Colon (tissue), 2 donors: ENCODE data around the gene ENDOU.

Source experiments
- FAIRE-seq: peaks from 2 replicates; lab custom pipeline; 2012; peaks lifted over from hg19 to GRCh38; lab: Jason Lieb, UNC
- donor health status: control.
- donor health status: control.

The ENDOU gene

GRCh38 chr12:47721431-47721973 lies 3.8 kb downstream of the ENDOU start:
- no peak for FAIRE-seq

- FAIRE-seq, result no peak
These were observed 6.8 kb downstream of the ENDOU start for GRCh38 chr12:47718531-47718930.

GRCh38 chr12:47717443-47718193 lies 7.7 kb downstream of the ENDOU start:
- no peak for FAIRE-seq

- FAIRE-seq, result no peak
These were observed 8.2 kb downstream of the ENDOU start for GRCh38 chr12:47717046-47717442.

- FAIRE-seq, result no peak
These were observed 9.3 kb downstream of the ENDOU start for GRCh38 chr12:47715877-47716548.

- FAIRE-seq, result no peak
These were observed 9.9 kb downstream of the ENDOU start for GRCh38 chr12:47715393-47715876.

- no peak for FAIRE-seq
These were observed 10.4 kb downstream of the ENDOU start for GRCh38 chr12:47714826-47715386.

- no peak for FAIRE-seq
These were observed 13.1 kb downstream of the ENDOU start for GRCh38 chr12:47712171-47712570.

GRCh38 chr12:47711448-47711847 lies 13.8 kb downstream of the ENDOU start:
- no peak for FAIRE-seq

- no peak for FAIRE-seq
These were observed 15.0 kb downstream of the ENDOU start for GRCh38 chr12:47710278-47710677.

- FAIRE-seq, result no peak
These were observed 15.6 kb downstream of the ENDOU start for GRCh38 chr12:47709671-47710070.

- no peak for FAIRE-seq
These were observed 16.1 kb downstream of the ENDOU start for GRCh38 chr12:47709237-47709636.

- no peak for FAIRE-seq
These were observed 17.3 kb downstream of the ENDOU start for GRCh38 chr12:47707905-47708543.

- no peak for FAIRE-seq
These were observed 17.9 kb downstream of the ENDOU start for GRCh38 chr12:47707355-47707754.

- FAIRE-seq, result peak; percentile 31
These were observed 19.5 kb downstream of the ENDOU start, which contains the start of gene RPAP3 for GRCh38 chr12:47705566-47706425. Gene RPAP3, minus strand, starts transcription at chr12:47706030. Its CDS starts 3,190 bp downstream, at chr12:47702840.

- no peak for FAIRE-seq
These were observed 20.1 kb downstream of the ENDOU start for GRCh38 chr12:47705229-47705565.

GRCh38 chr12:47704719-47705118 lies 20.6 kb downstream of the ENDOU start:
- FAIRE-seq, result no peak

GRCh38 chr12:47700263-47700662 lies 25.0 kb downstream of the ENDOU start:
- FAIRE-seq, result no peak

GRCh38 chr12:47698631-47699030 lies 26.7 kb downstream of the ENDOU start:
- FAIRE-seq, result no peak

GRCh38 chr12:47698055-47698454 lies 27.2 kb downstream of the ENDOU start:
- FAIRE-seq, result no peak

GRCh38 chr12:47689215-47689614 lies 36.1 kb downstream of the ENDOU start:
- FAIRE-seq, result no peak

- no peak for FAIRE-seq
These were observed 37.7 kb downstream of the ENDOU start for GRCh38 chr12:47687636-47688035.
